ENCODE results near the gene CDC45. TPM values are rescaled to one million over a fixed set of nuclear protein-coding genes. Genes with fewer than 3 reads are reported as not detected.

Gene CDC45
- polyA plus RNA-seq, 1 experiment = 9.3 TPM

DNA sequence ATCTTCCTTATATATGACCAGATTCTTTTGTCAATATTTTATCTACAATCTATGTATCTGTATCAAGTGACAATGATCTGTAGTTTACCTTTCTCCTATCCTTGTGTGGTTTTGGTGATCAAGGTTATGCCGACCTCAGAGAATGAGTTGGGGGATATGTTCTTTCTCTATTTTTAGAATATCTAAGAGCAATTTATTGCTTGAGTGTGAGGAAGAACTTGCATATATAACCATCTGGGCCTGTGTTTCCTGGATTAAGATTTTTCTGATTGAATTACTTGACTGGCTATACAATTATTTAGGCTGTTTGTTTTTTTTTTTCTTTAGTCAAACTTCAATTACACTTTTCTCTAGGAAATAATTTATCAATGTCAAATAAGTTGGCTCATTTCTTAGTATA is 18.2 kb upstream of the CDC45 start:
- H3K27me3 ChIP-seq (ENCODE audit: control insufficient read depth, insufficient read depth, low read length) = no peaks in the 10 kb centered on the region
- no peak for DNase-seq (ENCODE audit: low read depth, low spot score)
- H3K27ac ChIP-seq (ENCODE audit: low read depth, low read length) = no peak overlapping the region
- TF ChIP-seq, protein P1, sequence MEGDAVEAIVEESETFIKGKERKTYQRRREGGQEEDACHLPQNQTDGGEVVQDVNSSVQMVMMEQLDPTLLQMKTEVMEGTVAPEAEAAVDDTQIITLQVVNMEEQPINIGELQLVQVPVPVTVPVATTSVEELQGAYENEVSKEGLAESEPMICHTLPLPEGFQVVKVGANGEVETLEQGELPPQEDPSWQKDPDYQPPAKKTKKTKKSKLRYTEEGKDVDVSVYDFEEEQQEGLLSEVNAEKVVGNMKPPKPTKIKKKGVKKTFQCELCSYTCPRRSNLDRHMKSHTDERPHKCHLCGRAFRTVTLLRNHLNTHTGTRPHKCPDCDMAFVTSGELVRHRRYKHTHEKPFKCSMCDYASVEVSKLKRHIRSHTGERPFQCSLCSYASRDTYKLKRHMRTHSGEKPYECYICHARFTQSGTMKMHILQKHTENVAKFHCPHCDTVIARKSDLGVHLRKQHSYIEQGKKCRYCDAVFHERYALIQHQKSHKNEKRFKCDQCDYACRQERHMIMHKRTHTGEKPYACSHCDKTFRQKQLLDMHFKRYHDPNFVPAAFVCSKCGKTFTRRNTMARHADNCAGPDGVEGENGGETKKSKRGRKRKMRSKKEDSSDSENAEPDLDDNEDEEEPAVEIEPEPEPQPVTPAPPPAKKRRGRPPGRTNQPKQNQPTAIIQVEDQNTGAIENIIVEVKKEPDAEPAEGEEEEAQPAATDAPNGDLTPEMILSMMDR (IDR thresholded peaks at IDR 0.05; ENCODE audit: low read depth, low read length) = no peak
- no peaks in the 10 kb centered on the region for H3K9me3 ChIP-seq (ENCODE audit: control insufficient read depth, insufficient read depth, low read length)
- ChIA-PET POLR2A (no interaction called here), CTCF (no interaction called here)
- H3K4me3 ChIP-seq (ENCODE audit: low read depth, low read length) = no peak overlapping the region

DNA sequence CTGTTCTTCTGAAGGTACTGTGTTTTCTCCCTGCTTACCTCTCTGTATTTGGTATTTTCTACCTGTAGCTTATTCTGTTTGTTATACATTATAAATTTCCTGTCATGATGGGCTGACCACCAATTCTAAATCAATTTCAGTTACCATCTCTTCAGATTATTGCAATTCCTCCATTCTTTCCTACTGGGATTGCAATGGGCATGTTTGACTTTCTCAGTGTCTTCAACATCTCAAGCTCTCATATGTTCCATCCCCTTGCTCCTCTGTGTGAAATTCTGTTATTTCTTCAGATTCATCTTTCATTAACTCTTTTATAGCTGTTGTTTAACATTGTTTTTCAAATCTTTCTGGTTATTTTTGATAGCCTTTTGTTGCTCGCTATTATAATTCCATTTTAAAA is 16.7 kb upstream of the CDC45 start:
- TF ChIP-seq, protein P1 (IDR thresholded peaks at IDR 0.05; ENCODE audit: low read depth, low read length) = no peak
- CTCF ChIA-PET = interaction anchor here (0.6 to 2.0 kb wide), 4 partner anchors 11 to 167 kb away, joined by 3 to 11 read pairs (median 5); no protein-coding TSS in a partner anchor
- no peak overlapping the region for H3K27ac ChIP-seq (ENCODE audit: low read depth, low read length)

DNA sequence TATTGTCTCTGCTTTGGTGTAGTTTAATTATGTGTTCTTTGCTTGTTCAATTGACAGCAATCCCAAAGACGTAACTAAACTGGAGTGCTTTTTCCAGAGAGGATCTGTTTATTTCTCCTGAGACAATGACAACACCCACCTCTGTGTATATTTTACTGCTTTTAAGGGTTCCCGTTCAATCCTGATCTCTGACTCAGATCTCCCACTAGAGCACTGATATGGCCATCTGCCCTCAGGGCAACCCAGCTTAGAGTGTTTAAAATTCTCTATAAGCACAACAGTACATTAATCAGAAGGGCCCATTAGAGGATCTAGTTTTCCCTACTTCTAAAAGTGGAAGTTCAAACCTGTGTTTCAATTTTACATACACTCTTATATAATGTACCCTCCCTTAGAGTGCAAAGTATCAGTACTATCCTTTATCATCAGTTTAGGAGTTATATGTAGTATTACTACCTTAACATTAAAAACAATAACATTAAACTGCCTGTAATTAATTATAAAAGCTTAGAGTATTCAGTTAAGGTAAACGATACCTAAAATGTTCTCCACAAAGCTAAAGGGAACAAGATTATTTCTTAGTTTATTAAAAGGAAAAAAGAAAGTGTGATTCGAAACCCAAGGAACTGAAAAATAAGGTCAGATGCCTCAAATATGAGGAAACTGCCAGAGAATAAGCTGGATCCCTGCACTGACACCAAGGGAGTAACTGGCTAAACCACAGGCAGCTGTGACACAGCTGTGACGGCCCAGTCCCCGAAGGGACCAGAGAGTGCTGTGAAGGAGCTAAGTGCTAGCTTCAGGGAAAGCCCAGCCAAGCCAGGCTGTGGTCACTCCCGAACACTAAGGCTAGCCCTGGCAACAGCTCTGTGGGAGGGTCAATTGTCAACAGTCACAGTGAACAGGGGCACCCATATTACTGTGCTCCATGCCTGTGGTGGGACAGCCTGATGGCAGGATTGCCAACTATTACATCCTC is 15.9 kb upstream of the CDC45 start:
- H3K9me3 ChIP-seq (ENCODE audit: control insufficient read depth, insufficient read depth, low read length) = no peaks in the 10 kb centered on the region
- ChIA-PET CTCF (interaction anchor here (0.6 to 2.0 kb wide), 4 partner anchors 10 to 166 kb away, joined by 3 to 11 read pairs (median 5); no protein-coding TSS in a partner anchor), POLR2A (no interaction called here)
- no peak overlapping the region for H3K4me3 ChIP-seq (ENCODE audit: low read depth, low read length)
- peak overlapping the region; percentile 31 for H3K27ac ChIP-seq (ENCODE audit: low read depth, low read length)
- TF ChIP-seq, protein P1 (IDR thresholded peaks at IDR 0.05; ENCODE audit: low read depth, low read length) = no peak
- DNase-seq (ENCODE audit: low read depth, low spot score) = peak; percentile 24
- H3K27me3 ChIP-seq (ENCODE audit: control insufficient read depth, insufficient read depth, low read length) = no peaks in the 10 kb centered on the region

More for the DNA sequence above, 16.7 kb upstream of the CDC45 start:
- POLR2A ChIA-PET = no interaction called here
- no peak for DNase-seq (ENCODE audit: low read depth, low spot score)
- Histone ChIP-seq H3K4me3 (ENCODE audit: low read depth, low read length) (no peak overlapping the region), H3K9me3 (ENCODE audit: control insufficient read depth, insufficient read depth, low read length) (no peaks in the 10 kb centered on the region), H3K27me3 (ENCODE audit: control insufficient read depth, insufficient read depth, low read length) (no peaks in the 10 kb centered on the region)

DNA sequence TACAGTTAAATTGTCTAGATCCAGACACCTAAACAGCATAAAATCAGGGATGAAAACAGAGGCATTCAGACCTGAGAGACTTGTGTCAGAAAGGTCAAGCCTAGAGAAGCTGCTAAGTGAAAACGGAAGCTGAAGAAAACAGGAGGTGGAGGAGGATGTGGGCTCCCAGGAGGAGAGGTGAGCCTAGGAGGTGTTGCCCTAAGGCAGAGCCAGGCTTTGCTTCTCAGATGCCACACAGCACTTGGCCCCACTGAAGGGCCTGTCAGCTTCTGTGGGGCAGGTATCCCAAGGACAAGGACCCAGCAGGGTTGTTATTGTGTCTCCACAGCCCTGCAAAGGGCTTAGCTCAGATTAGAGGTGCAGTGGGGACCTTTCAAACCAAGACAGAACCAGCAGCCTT is 15.2 kb upstream of the CDC45 start:
- POLR2A ChIA-PET = no interaction called here
- CTCF ChIA-PET = interaction anchor here (1.5 to 2.0 kb wide), 2 partner anchors 10 to 165 kb away, joined by 6 to 7 read pairs; no protein-coding TSS in a partner anchor
- no peak overlapping the region for H3K27ac ChIP-seq (ENCODE audit: low read depth, low read length)
- TF ChIP-seq, protein P1 (IDR thresholded peaks at IDR 0.05; ENCODE audit: low read depth, low read length) = no peak
- DNase-seq (ENCODE audit: low read depth, low spot score) = no peak
- H3K27me3 ChIP-seq (ENCODE audit: control insufficient read depth, insufficient read depth, low read length) = no peaks in the 10 kb centered on the region
- no peak overlapping the region for H3K4me3 ChIP-seq (ENCODE audit: low read depth, low read length)
- H3K9me3 ChIP-seq (ENCODE audit: control insufficient read depth, insufficient read depth, low read length) = no peaks in the 10 kb centered on the region

DNA sequence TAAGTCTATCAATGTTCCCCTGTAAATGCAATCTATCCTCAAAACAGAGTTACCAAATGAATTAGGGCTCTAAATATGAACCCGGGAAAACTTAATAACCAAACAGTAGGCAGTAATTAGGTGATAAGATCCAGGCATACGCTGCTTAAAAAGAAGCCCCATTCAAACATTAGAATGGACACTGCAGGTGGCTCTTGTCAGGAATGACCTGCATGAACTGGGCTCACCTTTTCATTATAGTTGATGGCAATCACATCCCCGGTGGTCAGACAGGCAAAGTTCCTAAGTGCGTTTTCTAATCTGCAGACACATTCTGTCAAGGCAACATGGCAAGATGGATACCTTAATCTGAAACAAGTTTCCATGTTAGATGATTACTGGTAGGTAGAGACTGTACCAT is 14.7 kb upstream of the CDC45 start:
- DNase-seq (ENCODE audit: low read depth, low spot score) = no peak
- no peaks in the 10 kb centered on the region for H3K9me3 ChIP-seq (ENCODE audit: control insufficient read depth, insufficient read depth, low read length)
- H3K27ac ChIP-seq (ENCODE audit: low read depth, low read length) = no peak overlapping the region
- POLR2A ChIA-PET = no interaction called here
- TF ChIP-seq, protein P1 (IDR thresholded peaks at IDR 0.05; ENCODE audit: low read depth, low read length) = no peak
- H3K27me3 ChIP-seq (ENCODE audit: control insufficient read depth, insufficient read depth, low read length) = no peaks in the 10 kb centered on the region
- CTCF ChIA-PET = interaction anchor here (1.5 kb wide), 1 partner anchor 165 kb away, joined by 6 read pairs; no protein-coding TSS in a partner anchor
- H3K4me3 ChIP-seq (ENCODE audit: low read depth, low read length) = no peak overlapping the region

Measured in AG04450 (cell line).